MG63 (cell line): Measurements from ENCODE around the gene TNFRSF1A. TPM values are rescaled to one million over a fixed set of nuclear protein-coding genes. Genes with fewer than 3 reads are reported as not detected.

Experiments used
- DNase-seq: peaks from one replicate; pipeline ENCODE4 v3.0.0-alpha.2; 2020
- H3K27me3 ChIP-seq: fragments of 250-450 bp; sonication (Bioruptor Pico); 2 replicates; pipeline ENCODE4 v1.5.1; 2020; ENCODE audit warnings: mild to moderate bottlenecking, moderate library complexity
- H3K36me3 ChIP-seq: fragments of 250-450 bp; sonication (Bioruptor Pico); 2 replicates; pipeline ENCODE4 v1.5.1; 2020; ENCODE audit warnings: mild to moderate bottlenecking, moderate library complexity
- H3K4me3 ChIP-seq: fragments of 250-450 bp; sonication (Bioruptor Pico); 2 replicates; pipeline ENCODE4 v1.5.1; 2020; ENCODE audit warnings: mild to moderate bottlenecking, moderate library complexity
- H3K9me3 ChIP-seq: fragments of 250-450 bp; sonication (Bioruptor Pico); 2 replicates; pipeline ENCODE4 v1.5.1; 2020; ENCODE audit warnings: mild to moderate bottlenecking, moderate library complexity
- total RNA-seq: library from RNA; depleted of rRNA; stranded (reverse); fragments of >200 nt; shearing (Covaris generic); gene quantifications from 2 replicates; pipeline ENCODE4 v1.2.3, GENCODE V29; 2014; ENCODE audit warnings: low replicate concordance

TNFRSF1A gene
- total RNA-seq, 1 experiment from 2014 or later: 181 TPM

GRCh38 chr12:6367065-6367968 is 25.4 kb upstream of the TNFRSF1A start:
- H3K4me3 ChIP-seq: no peak overlapping the region
- H3K36me3 ChIP-seq: no peaks in the 10 kb centered on the region
- no peaks in the 10 kb centered on the region for H3K9me3 ChIP-seq
- no peaks in the 10 kb centered on the region for H3K27me3 ChIP-seq
- no peak for DNase-seq

- H3K4me3 ChIP-seq: no peak overlapping the region
- no peaks in the 10 kb centered on the region for H3K36me3 ChIP-seq
- no peaks in the 10 kb centered on the region for H3K27me3 ChIP-seq
- DNase-seq: no peak
- no peaks in the 10 kb centered on the region for H3K9me3 ChIP-seq
These were observed 22.1 kb upstream of the TNFRSF1A start for GRCh38 chr12:6364044-6364374.

GRCh38 chr12:6363330-6364043 is 21.6 kb upstream of the TNFRSF1A start:
- peak; percentile 52 for DNase-seq
- H3K4me3 ChIP-seq: no peak overlapping the region
- no peaks in the 10 kb centered on the region for H3K36me3 ChIP-seq
- no peaks in the 10 kb centered on the region for H3K9me3 ChIP-seq
- H3K27me3 ChIP-seq: no peaks in the 10 kb centered on the region

DNA sequence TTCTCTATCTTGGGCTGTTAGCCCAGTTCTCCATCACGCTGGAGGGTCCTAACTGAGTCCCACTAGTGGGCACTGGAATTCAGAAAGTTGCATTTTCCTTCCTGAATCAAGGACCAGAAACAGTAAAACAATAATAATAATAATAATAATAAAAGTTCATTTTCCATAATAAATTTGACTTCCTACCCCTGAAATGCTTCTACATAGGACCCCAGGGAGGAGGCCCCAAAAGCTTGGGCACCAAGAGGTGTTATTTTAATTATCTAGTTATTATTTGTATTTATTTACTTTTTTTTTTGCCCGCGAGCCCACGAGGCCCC is 21.1 kb upstream of the TNFRSF1A start:
- no peak for DNase-seq
- Histone ChIP-seq H3K27me3 (no peaks in the 10 kb centered on the region), H3K36me3 (no peaks in the 10 kb centered on the region), H3K4me3 (no peak overlapping the region), H3K9me3 (no peaks in the 10 kb centered on the region)

DNA sequence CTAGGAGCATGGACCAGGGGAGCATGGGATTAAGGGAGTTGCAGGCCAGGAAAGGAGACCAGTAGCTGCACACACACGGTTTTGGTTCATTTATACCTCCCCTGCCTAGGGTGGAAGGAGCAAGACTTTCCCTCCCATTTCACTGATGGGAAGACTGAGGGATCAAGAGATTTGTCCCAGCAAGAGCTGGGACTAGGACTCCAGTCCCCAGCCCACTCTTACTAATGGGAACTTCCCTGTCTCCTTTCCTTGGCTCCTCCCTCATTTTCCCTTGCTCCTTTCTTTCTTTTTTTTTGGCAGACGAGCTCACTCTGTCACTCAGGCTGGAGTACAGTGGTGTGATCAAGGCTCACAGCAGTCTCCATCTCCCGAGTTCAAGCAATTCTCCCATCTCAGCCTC is 20.5 kb upstream of the TNFRSF1A start:
- H3K36me3 ChIP-seq: no peaks in the 10 kb centered on the region
- no peak overlapping the region for H3K4me3 ChIP-seq
- no peak for DNase-seq
- H3K9me3 ChIP-seq: no peaks in the 10 kb centered on the region
- no peaks in the 10 kb centered on the region for H3K27me3 ChIP-seq

GRCh38 chr12:6361834-6362233 is 20.0 kb upstream of the TNFRSF1A start:
- peak; percentile 97 for DNase-seq
- no peaks in the 10 kb centered on the region for H3K9me3 ChIP-seq
- no peaks in the 10 kb centered on the region for H3K27me3 ChIP-seq
- no peaks in the 10 kb centered on the region for H3K36me3 ChIP-seq
- H3K4me3 ChIP-seq: no peak overlapping the region

GRCh38 chr12:6360578-6361490 is 19.0 kb upstream of the TNFRSF1A start:
- Histone ChIP-seq H3K9me3 (no peaks in the 10 kb centered on the region), H3K36me3 (no peaks in the 10 kb centered on the region), H3K27me3 (no peaks in the 10 kb centered on the region), H3K4me3 (no peak overlapping the region)
- no peak for DNase-seq

DNA sequence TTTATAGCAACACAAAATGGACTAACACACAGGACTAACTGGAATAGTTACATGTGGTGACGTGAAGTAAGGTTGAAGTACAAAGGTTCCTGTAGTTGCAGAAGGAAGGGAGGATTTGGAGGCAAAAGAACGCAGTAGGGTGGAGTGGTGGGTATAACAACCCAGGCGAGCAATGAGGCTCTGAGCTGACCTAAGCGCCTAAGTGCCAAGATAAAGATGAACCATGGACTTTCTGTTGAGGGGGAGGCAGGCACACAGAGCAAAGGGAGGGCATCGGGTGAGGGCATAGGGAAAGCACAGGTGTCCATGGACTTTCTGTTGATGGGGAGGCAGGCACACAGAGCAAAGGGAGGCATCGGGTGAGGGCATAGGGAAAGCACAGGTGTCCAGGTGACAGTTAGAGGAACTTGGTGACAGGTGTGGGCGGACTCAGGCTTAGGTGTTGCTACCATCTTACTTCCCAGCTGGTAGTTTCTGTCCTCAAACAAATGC is 18.2 kb upstream of the TNFRSF1A start:
- no peak overlapping the region for H3K4me3 ChIP-seq
- DNase-seq: no peak
- H3K27me3 ChIP-seq: no peaks in the 10 kb centered on the region
- H3K36me3 ChIP-seq: no peaks in the 10 kb centered on the region
- no peaks in the 10 kb centered on the region for H3K9me3 ChIP-seq

- Histone ChIP-seq H3K36me3 (no peaks in the 10 kb centered on the region), H3K27me3 (no peaks in the 10 kb centered on the region), H3K4me3 (no peak overlapping the region), H3K9me3 (no peaks in the 10 kb centered on the region)
- no peak for DNase-seq
These were observed 17.0 kb upstream of the TNFRSF1A start for GRCh38 chr12:6358881-6359280.

GRCh38 chr12:6356374-6356820 is 14.5 kb upstream of the TNFRSF1A start:
- no peaks in the 10 kb centered on the region for H3K27me3 ChIP-seq
- H3K9me3 ChIP-seq: no peaks in the 10 kb centered on the region
- no peak overlapping the region for H3K4me3 ChIP-seq
- H3K36me3 ChIP-seq: no peaks in the 10 kb centered on the region
- DNase-seq: no peak

GRCh38 chr12:6355491-6356373 is 13.9 kb upstream of the TNFRSF1A start:
- no peaks in the 10 kb centered on the region for H3K36me3 ChIP-seq
- no peaks in the 10 kb centered on the region for H3K27me3 ChIP-seq
- H3K9me3 ChIP-seq: no peaks in the 10 kb centered on the region

DNA sequence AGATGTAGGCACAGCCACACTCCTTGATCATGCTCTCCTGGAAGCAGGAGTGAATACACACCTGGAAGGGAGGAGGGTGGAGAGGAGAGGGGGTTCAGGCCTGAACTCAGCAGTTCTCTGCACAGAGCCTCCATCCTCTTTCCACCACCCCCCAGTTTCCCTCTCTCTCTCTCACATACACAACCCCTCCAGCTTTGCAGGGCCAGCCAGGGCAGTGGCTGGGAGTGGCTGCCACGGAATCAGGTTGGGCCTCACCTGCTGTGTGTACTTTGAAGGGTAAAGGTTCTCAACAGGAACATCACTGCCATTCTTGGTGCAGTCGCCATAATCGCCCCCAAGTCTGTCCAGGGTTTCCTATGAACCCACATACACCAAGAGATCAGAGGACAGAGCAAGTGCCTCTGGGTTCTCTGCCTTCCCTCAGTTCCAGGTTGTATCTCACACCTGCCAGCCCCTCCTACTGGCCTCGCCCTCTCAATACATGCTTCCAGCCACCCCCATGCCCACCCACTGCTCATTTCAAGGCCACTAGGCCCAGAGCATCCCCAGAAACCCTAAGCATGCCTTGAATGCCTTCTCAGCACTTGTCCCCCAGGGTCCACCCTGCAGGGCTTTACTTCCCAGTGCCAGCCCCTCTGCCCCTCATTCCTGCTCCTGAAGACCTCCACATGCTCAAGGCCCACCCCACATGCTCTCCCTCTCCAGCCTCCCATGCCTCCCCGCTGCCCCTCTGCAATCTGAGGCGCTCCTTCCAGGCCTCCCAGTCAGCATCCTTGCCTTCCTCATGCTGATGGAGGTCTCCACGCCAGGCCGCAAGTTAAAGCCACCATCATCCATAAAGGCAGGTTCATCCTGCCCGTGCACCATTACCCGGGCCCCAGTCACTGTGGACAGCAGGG is 12.9 kb upstream of the TNFRSF1A start:
- DNase-seq: no peak
- H3K36me3 ChIP-seq: no peaks in the 10 kb centered on the region

More at GRCh38 chr12:6355491-6356373, 13.9 kb upstream of the TNFRSF1A start:
- no peak overlapping the region for H3K4me3 ChIP-seq
- DNase-seq: no peak

GRCh38 chr12:6352193-6353173 is 10.6 kb upstream of the TNFRSF1A start:
- Histone ChIP-seq H3K27me3 (no peaks in the 10 kb centered on the region), H3K36me3 (no peaks in the 10 kb centered on the region), H3K4me3 (no peak overlapping the region), H3K9me3 (no peaks in the 10 kb centered on the region)
- DNase-seq: no peak

More for the DNA sequence above, 12.9 kb upstream of the TNFRSF1A start:
- no peaks in the 10 kb centered on the region for H3K27me3 ChIP-seq
- H3K9me3 ChIP-seq: no peaks in the 10 kb centered on the region
- no peak overlapping the region for H3K4me3 ChIP-seq

- no peaks in the 10 kb centered on the region for H3K27me3 ChIP-seq
- DNase-seq: no peak
- no peaks in the 10 kb centered on the region for H3K36me3 ChIP-seq
- no peak overlapping the region for H3K4me3 ChIP-seq
- H3K9me3 ChIP-seq: no peaks in the 10 kb centered on the region
These were observed 9.7 kb upstream of the TNFRSF1A start for GRCh38 chr12:6351622-6352021.
